Activated CD4-positive, alpha-beta memory T cell treated with anti-CD3 and anti-CD28 coated beads for 36 hours (primary cell): Measurements from ENCODE around the gene CFAP299. TPM values are rescaled to one million over a fixed set of nuclear protein-coding genes. Genes with fewer than 3 reads are reported as not detected.
"Not testable (repeated sequence)": the region's sequence is repeated elsewhere in the genome, so short reads cannot be mapped to it uniquely, and the experiment has no call there.

Experiments used
- CTCF ChIA-PET: fragments of 350-600 bp; sonication (Branson Sonifier 250); formaldehyde crosslinking; loops from one replicate; lab custom pipeline; 2021; ENCODE audit warnings: antibody characterized with exemption, inconsistent platforms; lab: Charles Lee
- POLR2A ChIA-PET: fragments of 350-600 bp; sonication (Branson Sonifier 250); formaldehyde crosslinking; loops from one replicate; lab custom pipeline; 2021; ENCODE audit warnings: antibody characterized with exemption; lab: Charles Lee
- DNase-seq: peaks from one replicate; pipeline ENCODE4 v3.0.0-alpha.2; 2020
- H3K27ac Mint-ChIP-seq: one replicate; pipeline ENCODE4 v1.8.0; 2021; ENCODE audit warnings: mixed read lengths
- H3K27me3 Mint-ChIP-seq: one replicate; pipeline ENCODE4 v1.8.0; 2021; ENCODE audit warnings: mixed read lengths
- H3K36me3 Mint-ChIP-seq: one replicate; pipeline ENCODE4 v1.8.0; 2021; ENCODE audit warnings: mixed read lengths
- H3K4me1 Mint-ChIP-seq: one replicate; pipeline ENCODE4 v1.8.0; 2021; ENCODE audit warnings: low read depth, mixed read lengths
- H3K4me3 Mint-ChIP-seq: one replicate; pipeline ENCODE4 v1.8.0; 2021; ENCODE audit warnings: mild to moderate bottlenecking, mixed read lengths
- H3K9me3 Mint-ChIP-seq: one replicate; pipeline ENCODE4 v1.8.0; 2021; ENCODE audit warnings: mixed read lengths
- intact Hi-C: fragments of 100-400 bp; cut with micrococcal nuclease; formaldehyde crosslinking; loops from one replicate; pipeline ENCODE4 v1.15.1; 2023
- total RNA-seq, 2 experiments: library from RNA; stranded (reverse); gene quantifications; one replicate each; pipeline ENCODE4 v1.2.3, GENCODE V29; 2021

CFAP299 gene
- total RNA-seq = not detected

- no peaks in the 10 kb centered on the region for H3K36me3 Mint-ChIP-seq
- ChIA-PET CTCF (interaction anchor here (1.0 kb wide), 1 partner anchor 9 kb away, joined by 4 read pairs; no protein-coding TSS in a partner anchor), POLR2A (no interaction called here)
- DNase-seq = peak; percentile 74
- intact Hi-C loops = loop anchor here (5.0 to 10.0 kb wide), 2 partner anchors 68 to 111 kb away; partner anchors contain the start of gene FGF5
- H3K27me3 Mint-ChIP-seq = peaks cover 19% of the 10 kb centered on the region
- H3K4me1 Mint-ChIP-seq = peaks cover 10% of the 10 kb centered on the region
- H3K4me3 Mint-ChIP-seq = peak within 1 kb of the TSS; percentile 75
- no peaks in the 10 kb centered on the region for H3K9me3 Mint-ChIP-seq
- H3K27ac Mint-ChIP-seq = no peak within 1 kb of the TSS
These were observed at the start of gene CFAP299 for GRCh38 chr4:80335554-80336358. CFAP299 (plus strand) TSS chr4:80335730.

- H3K4me1 Mint-ChIP-seq = no peaks in the 10 kb centered on the region
- DNase-seq = no peak
- H3K9me3 Mint-ChIP-seq = peaks cover 3% of the 10 kb centered on the region
- intact Hi-C loops = no loop called here
- CTCF ChIA-PET = no interaction called here
- POLR2A ChIA-PET = no interaction called here
- H3K27me3 Mint-ChIP-seq = peaks cover 7% of the 10 kb centered on the region
- H3K27ac Mint-ChIP-seq = no peak overlapping the region
- no peaks in the 10 kb centered on the region for H3K36me3 Mint-ChIP-seq
- no peak overlapping the region for H3K4me3 Mint-ChIP-seq
These were observed 49.1 kb upstream of the CFAP299 start for GRCh38 chr4:80286451-80286850.

- H3K36me3 Mint-ChIP-seq, H3K9me3 Mint-ChIP-seq, H3K4me3 Mint-ChIP-seq, H3K4me1 Mint-ChIP-seq, CTCF ChIA-PET, DNase-seq, H3K27ac Mint-ChIP-seq, intact Hi-C loops, POLR2A ChIA-PET: not testable (repeated sequence)
- peaks cover 12% of the 10 kb centered on the region for H3K27me3 Mint-ChIP-seq
These were observed 44.9 kb upstream of the CFAP299 start for GRCh38 chr4:80290665-80291064.

- ChIA-PET POLR2A (no interaction called here), CTCF (no interaction called here)
- Mint-ChIP-seq H3K36me3 (no peaks in the 10 kb centered on the region), H3K9me3 (peaks cover 3% of the 10 kb centered on the region), H3K27ac (no peak overlapping the region), H3K4me1 (no peaks in the 10 kb centered on the region), H3K27me3 (peaks cover 7% of the 10 kb centered on the region), H3K4me3 (no peak overlapping the region)
- intact Hi-C loops = no loop called here
- DNase-seq = no peak
These were observed 41.3 kb upstream of the CFAP299 start for GRCh38 chr4:80294206-80294605.

GRCh38 chr4:80295336-80295735 lies 40.2 kb upstream of the CFAP299 start:
- H3K4me1 Mint-ChIP-seq = no peaks in the 10 kb centered on the region
- POLR2A ChIA-PET = no interaction called here
- peaks cover 7% of the 10 kb centered on the region for H3K27me3 Mint-ChIP-seq
- H3K27ac Mint-ChIP-seq = no peak overlapping the region
- H3K9me3 Mint-ChIP-seq = peaks cover 3% of the 10 kb centered on the region
- H3K4me3 Mint-ChIP-seq = no peak overlapping the region
- no peak for DNase-seq
- no peaks in the 10 kb centered on the region for H3K36me3 Mint-ChIP-seq
- CTCF ChIA-PET = no interaction called here
- intact Hi-C loops = no loop called here

GRCh38 chr4:80295826-80296225 lies 39.7 kb upstream of the CFAP299 start:
- no peak for DNase-seq
- H3K4me3 Mint-ChIP-seq = no peak overlapping the region
- intact Hi-C loops = no loop called here
- H3K9me3 Mint-ChIP-seq = no peaks in the 10 kb centered on the region
- no peaks in the 10 kb centered on the region for H3K4me1 Mint-ChIP-seq
- peaks cover 5% of the 10 kb centered on the region for H3K27me3 Mint-ChIP-seq
- CTCF ChIA-PET = no interaction called here
- no peaks in the 10 kb centered on the region for H3K36me3 Mint-ChIP-seq
- POLR2A ChIA-PET = no interaction called here
- no peak overlapping the region for H3K27ac Mint-ChIP-seq

- Mint-ChIP-seq H3K27me3 (peaks cover 3% of the 10 kb centered on the region), H3K4me1 (no peaks in the 10 kb centered on the region), H3K36me3 (no peaks in the 10 kb centered on the region), H3K9me3 (no peaks in the 10 kb centered on the region), H3K27ac (no peak overlapping the region), H3K4me3 (no peak overlapping the region)
- ChIA-PET CTCF (no interaction called here), POLR2A (no interaction called here)
- no peak for DNase-seq
- intact Hi-C loops = no loop called here
These were observed 33.6 kb upstream of the CFAP299 start for GRCh38 chr4:80301884-80302283.

- Mint-ChIP-seq H3K4me3 (no peak overlapping the region), H3K27ac (no peak overlapping the region), H3K27me3 (peaks cover 5% of the 10 kb centered on the region), H3K36me3 (no peaks in the 10 kb centered on the region), H3K4me1 (no peaks in the 10 kb centered on the region), H3K9me3 (no peaks in the 10 kb centered on the region)
- intact Hi-C loops = no loop called here
- ChIA-PET CTCF (no interaction called here), POLR2A (no interaction called here)
- no peak for DNase-seq
These were observed 32.8 kb upstream of the CFAP299 start for GRCh38 chr4:80302616-80303223.

GRCh38 chr4:80305466-80305865 lies 30.1 kb upstream of the CFAP299 start:
- H3K4me1 Mint-ChIP-seq = no peaks in the 10 kb centered on the region
- no peaks in the 10 kb centered on the region for H3K9me3 Mint-ChIP-seq
- peaks cover 14% of the 10 kb centered on the region for H3K27me3 Mint-ChIP-seq
- H3K36me3 Mint-ChIP-seq = no peaks in the 10 kb centered on the region
- DNase-seq = no peak
- intact Hi-C loops = no loop called here
- no peak overlapping the region for H3K27ac Mint-ChIP-seq
- ChIA-PET CTCF (no interaction called here), POLR2A (no interaction called here)
- no peak overlapping the region for H3K4me3 Mint-ChIP-seq

- ChIA-PET POLR2A (no interaction called here), CTCF (no interaction called here)
- DNase-seq = no peak
- Mint-ChIP-seq H3K4me1 (no peaks in the 10 kb centered on the region), H3K4me3 (no peak overlapping the region), H3K27me3 (peaks cover 14% of the 10 kb centered on the region), H3K36me3 (no peaks in the 10 kb centered on the region), H3K27ac (no peak overlapping the region), H3K9me3 (no peaks in the 10 kb centered on the region)
- intact Hi-C loops = no loop called here
These were observed 29.3 kb upstream of the CFAP299 start for GRCh38 chr4:80306260-80306659.

- no peaks in the 10 kb centered on the region for H3K9me3 Mint-ChIP-seq
- no peaks in the 10 kb centered on the region for H3K4me1 Mint-ChIP-seq
- peaks cover 11% of the 10 kb centered on the region for H3K27me3 Mint-ChIP-seq
- ChIA-PET POLR2A (no interaction called here), CTCF (no interaction called here)
- intact Hi-C loops = no loop called here
- DNase-seq = no peak
- H3K36me3 Mint-ChIP-seq = no peaks in the 10 kb centered on the region
- H3K4me3 Mint-ChIP-seq = no peak overlapping the region
- no peak overlapping the region for H3K27ac Mint-ChIP-seq
These were observed 28.3 kb upstream of the CFAP299 start for GRCh38 chr4:80307183-80307735.

- Mint-ChIP-seq H3K27me3 (peaks cover 11% of the 10 kb centered on the region), H3K36me3 (no peaks in the 10 kb centered on the region), H3K9me3 (no peaks in the 10 kb centered on the region), H3K27ac (no peak overlapping the region), H3K4me1 (no peaks in the 10 kb centered on the region), H3K4me3 (no peak overlapping the region)
- POLR2A ChIA-PET = no interaction called here
- CTCF ChIA-PET = no interaction called here
- no peak for DNase-seq
- intact Hi-C loops = no loop called here
These were observed 27.6 kb upstream of the CFAP299 start for GRCh38 chr4:80307774-80308465.
